MG63 (cell line): ENCODE measurements around the gene MRPS24. TPM values are rescaled to one million over a fixed set of nuclear protein-coding genes. Genes with fewer than 3 reads are reported as not detected.

Experiments
- DNase-seq: peaks from one replicate; pipeline ENCODE4 v3.0.0-alpha.2; 2020
- H3K27me3 ChIP-seq: fragments of 250-450 bp; sonication (Bioruptor Pico); 2 replicates; pipeline ENCODE4 v1.5.1; 2020; ENCODE audit warnings: mild to moderate bottlenecking, moderate library complexity
- H3K36me3 ChIP-seq: fragments of 250-450 bp; sonication (Bioruptor Pico); 2 replicates; pipeline ENCODE4 v1.5.1; 2020; ENCODE audit warnings: mild to moderate bottlenecking, moderate library complexity
- H3K4me3 ChIP-seq: fragments of 250-450 bp; sonication (Bioruptor Pico); 2 replicates; pipeline ENCODE4 v1.5.1; 2020; ENCODE audit warnings: mild to moderate bottlenecking, moderate library complexity
- H3K9me3 ChIP-seq: fragments of 250-450 bp; sonication (Bioruptor Pico); 2 replicates; pipeline ENCODE4 v1.5.1; 2020; ENCODE audit warnings: mild to moderate bottlenecking, moderate library complexity
- total RNA-seq: library from RNA; depleted of rRNA; stranded (reverse); fragments of >200 nt; shearing (Covaris generic); gene quantifications from 2 replicates; pipeline ENCODE4 v1.2.3, GENCODE V29; 2014; ENCODE audit warnings: low replicate concordance

MRPS24 gene
- total RNA-seq, 1 experiment from 2014 or later = 107 TPM

- Histone ChIP-seq H3K36me3 (peaks cover 53% of the 10 kb centered on the region), H3K9me3 (no peaks in the 10 kb centered on the region), H3K27me3 (no peaks in the 10 kb centered on the region), H3K4me3 (no peak overlapping the region)
- DNase-seq = no peak
These were observed 14.9 kb upstream of the MRPS24 start for GRCh38 chr7:43884209-43884608.

GRCh38 chr7:43880596-43880995, 11.3 kb upstream of the MRPS24 start:
- Histone ChIP-seq H3K4me3 (no peak overlapping the region), H3K36me3 (peaks cover 75% of the 10 kb centered on the region), H3K27me3 (no peaks in the 10 kb centered on the region), H3K9me3 (no peaks in the 10 kb centered on the region)
- no peak for DNase-seq

- Histone ChIP-seq H3K9me3 (no peaks in the 10 kb centered on the region), H3K27me3 (no peaks in the 10 kb centered on the region), H3K36me3 (peaks cover 78% of the 10 kb centered on the region), H3K4me3 (no peak overlapping the region)
- peak; percentile 42 for DNase-seq
These were observed 10.2 kb upstream of the MRPS24 start for GRCh38 chr7:43879477-43879876.

- peak; percentile 53 for DNase-seq
These were observed 9.6 kb upstream of the MRPS24 start for GRCh38 chr7:43878867-43879266.

GRCh38 chr7:43877968-43878864, 8.9 kb upstream of the MRPS24 start:
- Histone ChIP-seq H3K4me3 (no peak overlapping the region), H3K9me3 (no peaks in the 10 kb centered on the region), H3K36me3 (peaks cover 84% of the 10 kb centered on the region), H3K27me3 (no peaks in the 10 kb centered on the region)
- no peak for DNase-seq

More at GRCh38 chr7:43878867-43879266, 9.6 kb upstream of the MRPS24 start:
- Histone ChIP-seq H3K27me3 (no peaks in the 10 kb centered on the region), H3K9me3 (no peaks in the 10 kb centered on the region), H3K36me3 (peaks cover 81% of the 10 kb centered on the region), H3K4me3 (no peak overlapping the region)

- H3K36me3 ChIP-seq = peaks cover 78% of the 10 kb centered on the region
These were observed 7.8 kb upstream of the MRPS24 start for GRCh38 chr7:43876976-43877745.

GRCh38 chr7:43876241-43876640, 6.9 kb upstream of the MRPS24 start:
- no peak for DNase-seq
- Histone ChIP-seq H3K4me3 (no peak overlapping the region), H3K36me3 (peaks cover 71% of the 10 kb centered on the region), H3K9me3 (no peaks in the 10 kb centered on the region), H3K27me3 (no peaks in the 10 kb centered on the region)

More at GRCh38 chr7:43876976-43877745, 7.8 kb upstream of the MRPS24 start:
- no peak overlapping the region for H3K4me3 ChIP-seq
- no peak for DNase-seq
- H3K27me3 ChIP-seq = no peaks in the 10 kb centered on the region
- no peaks in the 10 kb centered on the region for H3K9me3 ChIP-seq

- Histone ChIP-seq H3K27me3 (no peaks in the 10 kb centered on the region), H3K36me3 (peaks cover 46% of the 10 kb centered on the region), H3K9me3 (no peaks in the 10 kb centered on the region), H3K4me3 (no peak overlapping the region)
- DNase-seq = peak; percentile 76
These were observed 4.0 kb upstream of the MRPS24 start for GRCh38 chr7:43873300-43873699.

- H3K36me3 ChIP-seq = peaks cover 42% of the 10 kb centered on the region
- H3K9me3 ChIP-seq = no peaks in the 10 kb centered on the region
- H3K4me3 ChIP-seq = no peak overlapping the region
- no peaks in the 10 kb centered on the region for H3K27me3 ChIP-seq
- DNase-seq = peak; percentile 84
These were observed 3.2 kb upstream of the MRPS24 start for GRCh38 chr7:43872406-43873110.

- Histone ChIP-seq H3K27me3 (no peaks in the 10 kb centered on the region), H3K4me3 (no peak overlapping the region), H3K36me3 (peaks cover 39% of the 10 kb centered on the region), H3K9me3 (no peaks in the 10 kb centered on the region)
- no peak for DNase-seq
These were observed 1.7 kb upstream of the MRPS24 start for GRCh38 chr7:43871064-43871463.

GRCh38 chr7:43870316-43870715, 999 bp upstream of the MRPS24 start:
- no peak for DNase-seq
- H3K4me3 ChIP-seq = peak overlapping the region; percentile 67
- H3K27me3 ChIP-seq = no peaks in the 10 kb centered on the region
- H3K36me3 ChIP-seq = peaks cover 37% of the 10 kb centered on the region
- H3K9me3 ChIP-seq = no peaks in the 10 kb centered on the region

- DNase-seq = peak; percentile 63
- Histone ChIP-seq H3K4me3 (peak overlapping the region; percentile 67), H3K9me3 (no peaks in the 10 kb centered on the region), H3K27me3 (no peaks in the 10 kb centered on the region), H3K36me3 (peaks cover 38% of the 10 kb centered on the region)
These were observed 537 bp upstream of the MRPS24 start for GRCh38 chr7:43869867-43870240.

- DNase-seq = no peak
- H3K27me3 ChIP-seq = no peaks in the 10 kb centered on the region
These were observed 674 bp downstream of the MRPS24 start for GRCh38 chr7:43868681-43869005.

GRCh38 chr7:43868181-43868580, 1.1 kb downstream of the MRPS24 start:
- DNase-seq = no peak
- no peaks in the 10 kb centered on the region for H3K9me3 ChIP-seq
- H3K4me3 ChIP-seq = peak overlapping the region; percentile 67
- H3K27me3 ChIP-seq = no peaks in the 10 kb centered on the region
- peaks cover 25% of the 10 kb centered on the region for H3K36me3 ChIP-seq

More at GRCh38 chr7:43868681-43869005, 674 bp downstream of the MRPS24 start:
- Histone ChIP-seq H3K36me3 (peaks cover 26% of the 10 kb centered on the region), H3K9me3 (no peaks in the 10 kb centered on the region), H3K4me3 (peak overlapping the region; percentile 67)

GRCh38 chr7:43865277-43865676, 4.0 kb downstream of the MRPS24 start:
- Histone ChIP-seq H3K4me3 (no peak overlapping the region), H3K36me3 (peaks cover 25% of the 10 kb centered on the region), H3K9me3 (no peaks in the 10 kb centered on the region), H3K27me3 (no peaks in the 10 kb centered on the region)
- no peak for DNase-seq

GRCh38 chr7:43864126-43864525, 5.2 kb downstream of the MRPS24 start:
- Histone ChIP-seq H3K4me3 (no peak overlapping the region), H3K9me3 (no peaks in the 10 kb centered on the region), H3K36me3 (peaks cover 25% of the 10 kb centered on the region), H3K27me3 (no peaks in the 10 kb centered on the region)
- no peak for DNase-seq

- Histone ChIP-seq H3K27me3 (no peaks in the 10 kb centered on the region), H3K4me3 (no peak overlapping the region), H3K9me3 (no peaks in the 10 kb centered on the region), H3K36me3 (no peaks in the 10 kb centered on the region)
- DNase-seq = no peak
These were observed 12.3 kb downstream of the MRPS24 start for GRCh38 chr7:43856996-43857395.
